Stimulated activated CD8-positive, alpha-beta memory T cell treated with anti-CD3 and anti-CD28 coated beads, Interleukin-4, amount 100 ng/mL, for 24 hours (primary cell): ENCODE data around the gene FZR1.

ENCODE experiments used
- DNase-seq: peaks from one replicate; pipeline ENCODE4 v3.0.0-alpha.2; 2020; ENCODE audit warnings: low read depth

The FZR1 gene

DNA sequence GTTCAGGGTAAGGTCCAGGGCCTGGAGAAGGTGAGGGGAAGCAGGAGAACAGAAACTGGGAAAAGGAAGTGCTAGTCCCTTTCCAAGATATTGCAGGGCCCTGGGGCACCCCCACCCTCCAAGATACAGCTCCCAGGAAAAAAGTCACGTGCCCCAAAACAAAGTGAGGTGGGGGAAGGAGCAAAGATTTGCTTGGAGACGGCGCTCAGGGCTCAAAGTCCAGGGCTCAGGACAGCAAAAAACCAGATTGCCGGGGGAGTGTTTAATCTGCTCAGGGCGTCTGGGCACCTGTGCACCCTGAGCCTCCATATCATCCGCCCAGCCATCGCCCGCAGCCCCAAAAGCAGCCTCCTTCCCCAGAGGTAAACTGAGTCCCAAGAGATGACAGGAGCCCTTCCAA is 32.1 kb upstream of the FZR1 start:
- no peak for DNase-seq

DNA sequence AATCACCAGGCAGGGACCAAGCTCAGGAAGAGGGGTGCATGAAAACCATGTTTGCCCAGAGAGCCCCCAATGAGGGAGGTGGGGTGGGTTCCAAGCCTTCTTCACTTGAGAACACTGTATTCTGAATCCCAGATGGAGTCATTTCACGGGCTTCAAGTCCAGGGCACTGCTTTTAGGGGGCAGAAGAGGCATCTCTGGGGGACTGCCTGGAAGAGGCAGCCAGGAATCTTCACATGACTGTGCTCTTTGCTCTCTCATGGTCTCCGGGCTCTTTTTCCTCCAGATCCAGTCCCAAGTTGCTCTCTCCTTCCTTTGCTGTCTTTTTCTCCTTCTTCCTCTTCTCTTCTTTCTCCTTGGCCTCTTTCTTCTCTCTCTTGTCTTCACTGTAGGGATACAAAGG is 31.5 kb upstream of the FZR1 start:
- DNase-seq = no peak

- no peak for DNase-seq
Measured at GRCh38 chr19:3475449-3475848, 30.7 kb upstream of the FZR1 start.

- DNase-seq = no peak
Measured at GRCh38 chr19:3476830-3477229, 29.3 kb upstream of the FZR1 start.

DNA sequence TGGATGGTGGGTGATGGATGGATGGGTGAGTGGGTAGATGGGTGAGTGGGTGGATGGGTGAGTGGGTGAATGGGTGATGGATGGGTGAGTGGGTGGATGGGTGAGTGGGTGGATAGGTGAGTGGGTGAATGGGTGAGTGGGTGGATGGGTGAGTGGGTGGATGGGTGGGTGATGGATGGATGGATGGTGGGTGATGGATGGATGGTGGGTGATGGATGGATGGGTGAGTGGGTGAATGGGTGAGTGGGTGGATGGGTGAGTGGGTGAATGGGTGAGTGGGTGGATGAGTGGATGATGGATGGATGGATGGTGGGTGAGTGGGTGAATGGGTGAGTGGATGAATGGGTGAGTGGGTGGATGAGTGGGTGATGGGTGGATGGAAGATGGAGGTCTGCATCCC is 28.6 kb upstream of the FZR1 start:
- no peak for DNase-seq

GRCh38 chr19:3477951-3478350 is 28.2 kb upstream of the FZR1 start:
- DNase-seq = no peak

- no peak for DNase-seq
Measured at GRCh38 chr19:3478409-3479176, 27.5 kb upstream of the FZR1 start.

DNA sequence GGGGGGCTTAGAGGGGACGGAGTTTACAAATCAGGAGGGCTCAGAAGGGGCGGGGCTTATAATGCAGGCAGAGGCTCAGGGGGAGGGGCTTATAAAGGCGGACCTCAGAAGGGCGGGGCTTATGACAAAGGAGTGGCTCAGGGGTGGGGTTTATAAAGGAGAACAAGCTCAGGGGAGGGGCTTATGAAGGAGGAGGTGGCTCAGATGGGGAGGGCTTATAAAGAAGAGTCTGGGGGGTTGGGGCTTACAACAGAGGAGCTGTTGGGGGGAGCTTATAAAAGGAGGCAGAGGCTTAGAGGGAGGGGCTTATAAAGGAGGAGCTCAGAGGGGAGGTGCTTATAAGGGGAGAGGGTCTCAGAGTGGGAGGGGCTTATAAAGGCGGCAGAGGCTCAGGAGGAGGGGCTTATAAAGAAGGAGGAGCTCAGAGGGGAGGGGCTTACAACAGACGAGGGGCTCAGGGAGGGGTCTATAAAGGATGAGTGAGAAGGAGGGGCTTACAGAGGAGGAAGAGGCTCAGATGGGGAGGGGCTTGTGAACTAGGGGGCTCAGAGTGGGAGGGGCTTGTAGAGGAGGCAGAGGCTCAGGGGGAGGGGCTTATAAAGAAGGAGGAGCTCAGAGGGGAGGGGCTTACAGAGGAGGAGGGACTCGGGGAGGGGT is 26.8 kb upstream of the FZR1 start:
- DNase-seq = peak; percentile 16

DNA sequence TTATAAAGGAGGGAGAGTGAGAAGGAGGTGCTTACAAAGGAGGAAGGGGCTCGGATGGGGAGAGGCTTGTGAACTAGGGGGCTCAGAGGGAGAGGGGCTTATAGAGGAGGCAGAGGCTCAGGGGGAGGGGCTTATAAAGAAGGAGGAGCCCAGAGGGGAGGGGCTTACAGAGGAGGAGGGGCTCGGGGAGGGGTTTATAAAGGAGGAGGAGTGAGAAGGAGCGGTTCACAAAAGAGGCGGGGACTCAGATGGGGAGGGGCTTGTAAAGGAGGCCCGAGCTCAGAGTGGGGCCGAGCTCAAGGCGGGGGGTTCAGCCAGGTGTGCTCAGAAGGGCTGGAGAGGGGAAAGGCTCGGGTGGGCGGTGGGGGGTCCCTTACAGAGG is 26.3 kb upstream of the FZR1 start:
- no peak for DNase-seq

GRCh38 chr19:3480383-3481091 is 25.6 kb upstream of the FZR1 start, which contains the start of gene SMIM24:
Gene SMIM24 (minus strand): TSS chr19:3480525. CDS start chr19:3480463, 62 bp downstream.
- DNase-seq = no peak

- DNase-seq = no peak
Measured at GRCh38 chr19:3481241-3482090, 24.6 kb upstream of the FZR1 start.

DNA sequence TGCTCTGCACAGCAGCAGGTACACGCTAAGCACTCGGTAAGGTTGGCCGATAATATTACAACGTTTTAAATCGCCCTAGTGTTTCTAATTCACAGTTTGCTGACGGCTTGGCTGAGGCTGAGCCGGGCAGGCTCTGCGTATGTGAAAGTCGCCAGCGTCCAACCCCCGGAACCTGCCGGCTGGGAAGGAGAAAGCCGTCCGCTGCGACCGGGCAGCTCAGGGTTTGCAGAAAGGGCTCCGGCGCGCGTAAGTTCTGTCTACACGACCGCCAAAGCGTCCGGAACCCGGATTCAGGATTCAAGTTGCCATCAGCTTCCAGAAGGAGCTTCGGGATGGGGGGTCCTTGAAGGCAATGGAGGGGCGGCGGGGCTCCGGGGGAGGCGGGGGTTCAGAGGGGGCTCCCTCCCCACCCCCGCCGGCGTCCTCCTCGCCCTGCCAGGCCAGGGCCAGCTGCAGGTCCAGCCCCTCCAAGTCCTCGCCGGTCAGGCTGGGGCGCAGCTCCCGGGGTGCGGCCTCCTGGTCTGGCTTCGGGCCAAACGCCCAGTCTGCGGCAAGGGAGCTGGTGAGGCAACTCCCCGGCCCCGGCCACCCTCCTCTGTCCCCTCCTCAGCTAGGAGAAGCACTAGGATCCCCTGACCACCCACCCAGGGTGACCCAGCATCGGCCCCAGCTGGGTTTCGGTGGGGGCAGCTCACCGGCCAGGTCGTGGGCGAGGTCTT is 23.4 kb upstream of the FZR1 start:
- DNase-seq = no peak

DNA sequence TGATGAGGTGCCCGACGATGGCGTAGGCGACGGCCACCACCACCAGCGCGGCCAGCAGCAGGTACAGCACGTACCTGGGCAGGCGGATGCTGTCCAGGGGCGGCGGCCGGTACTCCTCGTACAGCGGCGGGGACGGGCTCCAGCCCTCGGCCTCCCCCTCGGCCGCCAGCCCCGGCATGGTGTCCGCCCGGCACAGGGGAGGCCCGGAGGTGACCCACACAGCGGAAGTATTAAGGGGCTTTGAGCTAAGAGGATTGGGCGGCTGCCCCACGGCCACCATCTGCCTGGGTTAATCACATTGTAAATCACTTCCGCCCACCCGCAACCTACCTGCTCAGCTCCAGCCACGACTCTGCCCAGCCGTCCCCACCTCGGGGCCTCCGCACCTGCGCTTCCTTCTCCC is 22.9 kb upstream of the FZR1 start, which contains the start of gene SMIM44:
Gene SMIM44, minus strand, starts transcription at position 216 of the 403 bp plus-strand sequence. Its CDS starts 38 bp downstream, at position 178.
- DNase-seq = no peak

- DNase-seq = no peak
Measured at GRCh38 chr19:3491396-3492119, 14.6 kb upstream of the FZR1 start.

DNA sequence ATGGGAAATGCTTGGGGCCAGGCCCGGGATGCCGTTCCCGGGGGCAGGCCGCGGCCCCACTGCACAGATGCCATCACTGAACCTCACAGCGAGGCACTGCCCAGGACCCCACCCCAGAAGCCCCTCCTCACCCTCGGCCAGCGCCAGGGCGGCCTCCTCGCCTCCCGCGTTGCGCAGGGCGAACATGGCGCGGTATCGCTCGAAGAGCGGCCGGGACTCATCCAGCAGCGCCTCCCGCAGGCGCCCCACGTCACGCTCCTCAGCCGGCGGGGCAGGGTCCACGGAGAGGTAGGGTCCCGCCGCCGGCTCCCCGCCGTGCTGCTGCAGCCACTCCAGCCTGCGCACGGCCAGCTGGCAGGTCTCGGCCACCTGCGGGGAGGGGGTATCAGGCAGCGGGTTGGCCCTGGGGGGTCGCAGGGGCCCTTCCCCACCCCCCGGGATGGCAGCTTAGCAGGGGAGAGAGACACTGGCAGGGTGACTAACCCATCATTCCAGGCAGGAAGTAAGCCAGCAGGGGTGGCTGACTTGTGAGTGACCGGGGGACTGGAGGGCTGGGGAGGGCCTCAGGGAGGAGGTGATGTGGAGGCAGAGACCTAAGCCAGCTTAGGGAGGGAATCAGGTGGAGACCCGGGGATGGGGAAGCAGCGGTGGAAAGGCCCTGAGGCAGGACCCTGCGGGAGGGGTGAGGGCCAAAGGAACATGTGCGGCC is 13.8 kb upstream of the FZR1 start:
- DNase-seq = no peak

GRCh38 chr19:3492919-3493318 is 13.2 kb upstream of the FZR1 start:
- DNase-seq = no peak

DNA sequence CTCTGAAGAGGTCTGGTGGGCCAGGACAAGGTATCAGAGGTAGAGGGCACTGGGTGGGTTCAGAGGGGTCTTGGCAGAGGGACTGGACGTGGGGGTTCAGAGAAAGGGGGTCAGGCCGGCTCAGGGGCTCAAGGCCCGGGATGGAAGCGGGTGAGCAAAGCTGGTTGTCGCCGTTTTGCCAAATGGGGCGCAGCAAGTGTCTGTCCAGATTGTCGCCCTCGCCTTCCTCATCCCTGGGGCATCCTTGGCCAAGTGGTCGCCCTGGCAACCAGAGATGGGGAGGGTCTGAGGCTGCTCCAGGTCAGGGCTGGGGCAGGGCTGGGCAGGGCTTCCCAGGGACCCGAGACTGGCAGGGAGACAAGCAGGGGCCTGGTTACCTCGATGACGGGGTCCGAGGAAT is 12.5 kb upstream of the FZR1 start:
- DNase-seq = no peak

DNA sequence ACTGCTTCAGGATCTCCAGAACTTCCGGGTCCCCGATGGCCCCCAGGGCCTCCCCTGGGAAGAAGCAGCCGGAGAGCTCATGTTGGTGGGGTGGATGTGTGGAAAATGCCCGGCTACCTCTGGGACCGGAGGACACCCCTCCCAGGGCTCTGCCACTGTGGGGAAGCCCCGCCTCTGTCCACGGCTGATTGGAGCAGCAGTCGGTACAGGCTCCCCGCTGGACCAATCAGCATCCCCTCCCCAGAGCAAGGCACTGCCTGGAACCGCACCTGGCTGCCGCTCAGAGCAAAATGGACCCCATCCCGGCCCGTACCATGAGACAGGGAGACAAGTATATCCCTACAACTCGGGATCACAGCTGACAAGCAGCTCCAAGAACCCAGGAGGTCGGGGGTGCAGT is 12.1 kb upstream of the FZR1 start:
- DNase-seq = no peak

DNA sequence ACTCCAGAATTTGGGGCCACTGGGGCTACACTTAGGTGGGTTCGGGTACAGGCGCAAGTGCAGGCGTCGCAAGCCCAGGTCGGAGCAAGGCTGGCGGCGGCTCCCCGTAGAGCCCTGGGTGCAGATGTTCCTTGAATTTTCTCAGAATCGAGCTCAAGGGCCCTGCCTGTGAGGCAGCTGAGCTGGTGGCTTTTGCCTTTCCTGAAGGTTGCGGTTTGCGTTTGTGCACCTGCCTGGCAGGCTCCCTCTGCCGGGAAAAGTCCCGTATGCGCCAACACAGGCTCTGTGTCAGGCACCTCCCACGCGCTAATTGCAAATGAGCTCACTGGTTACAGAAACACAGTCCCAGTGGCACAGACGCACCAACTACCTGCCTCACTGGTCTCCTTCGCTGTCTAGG is 11.6 kb upstream of the FZR1 start:
- no peak for DNase-seq
